A204.1 (cell line): Measurements from ENCODE around the gene RBMS1.

Experiments used
- FAIRE-seq: peaks from 2 replicates; lab custom pipeline; 2012; peaks lifted over from hg19 to GRCh38; lab: Jason Lieb, UNC

RBMS1 gene

GRCh38 chr2:160300203-160300602 lies 193.4 kb downstream of the RBMS1 start:
- FAIRE-seq, result no peak

GRCh38 chr2:160299540-160299939 lies 194.1 kb downstream of the RBMS1 start:
- FAIRE-seq, result no peak

- no peak for FAIRE-seq
Observed at GRCh38 chr2:160298960-160299359, 194.6 kb downstream of the RBMS1 start.

GRCh38 chr2:160295519-160296207 lies 197.9 kb downstream of the RBMS1 start:
- FAIRE-seq, result no peak

- no peak for FAIRE-seq
Observed at GRCh38 chr2:160294889-160295288, 198.7 kb downstream of the RBMS1 start.

- FAIRE-seq, result no peak
Observed at GRCh38 chr2:160294339-160294803, 199.2 kb downstream of the RBMS1 start.

- no peak for FAIRE-seq
Observed at GRCh38 chr2:160293391-160294091, 200.1 kb downstream of the RBMS1 start.

- FAIRE-seq, result no peak
Observed at GRCh38 chr2:160292225-160292624, 201.4 kb downstream of the RBMS1 start.

- FAIRE-seq, result no peak
Observed at GRCh38 chr2:160291382-160291781, 202.2 kb downstream of the RBMS1 start.

GRCh38 chr2:160290598-160290997 lies 203.0 kb downstream of the RBMS1 start:
- no peak for FAIRE-seq

- no peak for FAIRE-seq
Observed at GRCh38 chr2:160289831-160290230, 203.8 kb downstream of the RBMS1 start.

- no peak for FAIRE-seq
Observed at GRCh38 chr2:160289126-160289525, 204.5 kb downstream of the RBMS1 start.

GRCh38 chr2:160288324-160288723 lies 205.3 kb downstream of the RBMS1 start:
- FAIRE-seq, result no peak

GRCh38 chr2:160287476-160287875 lies 206.1 kb downstream of the RBMS1 start:
- no peak for FAIRE-seq

- FAIRE-seq, result no peak
Observed at GRCh38 chr2:160286551-160286950, 207.1 kb downstream of the RBMS1 start.

- FAIRE-seq, result no peak
Observed at GRCh38 chr2:160283675-160284074, 209.9 kb downstream of the RBMS1 start.

GRCh38 chr2:160282063-160282580 lies 211.5 kb downstream of the RBMS1 start:
- no peak for FAIRE-seq

GRCh38 chr2:160281213-160281612 lies 212.4 kb downstream of the RBMS1 start:
- no peak for FAIRE-seq

GRCh38 chr2:160279813-160280465 lies 213.7 kb downstream of the RBMS1 start:
- no peak for FAIRE-seq

- no peak for FAIRE-seq
Observed at GRCh38 chr2:160278879-160279177, 214.8 kb downstream of the RBMS1 start.

- FAIRE-seq, result no peak
Observed at GRCh38 chr2:160278101-160278878, 215.3 kb downstream of the RBMS1 start.

- no peak for FAIRE-seq
Observed at GRCh38 chr2:160277151-160277550, 216.5 kb downstream of the RBMS1 start.

GRCh38 chr2:160275656-160276055 lies 218.0 kb downstream of the RBMS1 start:
- no peak for FAIRE-seq
